Sigmoid colon (tissue), 4 donors: ENCODE measurements around the gene STAT4.

Experiments used
- POLR2A ChIP-seq, 2 donors: fragments of 450-650 bp; IDR thresholded peaks; one replicate each; pipeline ENCODE4 v1.6.1; 2016; ENCODE audit warnings: antibody characterized with exemption in 2 of 2, mild to moderate bottlenecking in 2 of 2, moderate library complexity in 2 of 2
- POLR2AphosphoS5 ChIP-seq, 4 donors: sonication (generic); formaldehyde crosslinking; IDR thresholded peaks; one replicate each; pipeline ENCODE4 v1.6.1; 2017; ENCODE audit warnings: antibody characterized with exemption in 4 of 4

DNA sequence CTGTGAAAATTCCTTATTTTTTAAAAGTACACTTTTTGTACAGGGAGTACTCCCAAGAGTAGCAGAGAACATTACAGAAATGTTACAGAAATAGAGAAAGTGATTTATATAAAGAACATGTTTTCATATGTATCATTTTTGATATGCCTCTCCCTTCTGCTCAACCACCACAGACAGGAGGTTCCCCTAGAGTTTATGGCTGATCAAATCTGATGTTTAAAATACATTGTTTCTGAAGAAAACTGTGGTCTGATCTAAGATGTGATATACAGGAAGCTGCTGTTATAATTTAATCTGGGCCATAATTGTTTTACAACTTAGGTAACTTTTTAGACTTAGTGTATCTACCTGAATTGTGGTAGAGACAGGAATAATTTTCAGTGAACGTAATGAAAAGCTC is 37.0 kb downstream of the STAT4 start:
- TF ChIP-seq POLR2A (IDR thresholded peaks at IDR 0.05) (no peak), POLR2AphosphoS5 (IDR thresholded peaks at IDR 0.05) (no peak)
